ENCODE results near the gene CDKAL1.

- TF ChIP-seq EZH2 (optimal IDR thresholded peaks at IDR 0.05; ENCODE audit: low read depth, low read length), result no peak
- TF ChIP-seq CTCF (IDR thresholded peaks at IDR 0.05; ENCODE audit: low read length), result no peak
- TF ChIP-seq EZH2phosphoT487 (IDR thresholded peaks at IDR 0.05; ENCODE audit: low read length), result no peak
Observed at GRCh38 chr6:20577173-20577688, 43.0 kb downstream of the CDKAL1 start.
